NCI-H2196 (cell line): ENCODE data around the gene TMEM125.

Experiments used
- DNase-seq: peaks from one replicate; lab custom pipeline; 2025; ENCODE audit not compliant: unreplicated experiment; lab: John Stamatoyannopoulos, UW

Gene TMEM125

GRCh38 chr1:43246466-43247213 is 23.1 kb upstream of the TMEM125 start:
- DNase-seq, result no peak

GRCh38 chr1:43247256-43247921 is 22.4 kb upstream of the TMEM125 start:
- no peak for DNase-seq

- no peak for DNase-seq
Observed at GRCh38 chr1:43250351-43250761, 19.4 kb upstream of the TMEM125 start.

- DNase-seq, result no peak
Observed at GRCh38 chr1:43251024-43251423, 18.8 kb upstream of the TMEM125 start.

GRCh38 chr1:43252225-43252624 is 17.6 kb upstream of the TMEM125 start:
- no peak for DNase-seq

- no peak for DNase-seq
Observed at GRCh38 chr1:43253173-43253572, 16.6 kb upstream of the TMEM125 start.

- DNase-seq, result no peak
Observed at GRCh38 chr1:43253876-43254275, 15.9 kb upstream of the TMEM125 start.

- no peak for DNase-seq
Observed at GRCh38 chr1:43255438-43256210, 14.2 kb upstream of the TMEM125 start.

GRCh38 chr1:43256675-43257570 is 12.9 kb upstream of the TMEM125 start:
- peak; percentile 64 for DNase-seq

DNA sequence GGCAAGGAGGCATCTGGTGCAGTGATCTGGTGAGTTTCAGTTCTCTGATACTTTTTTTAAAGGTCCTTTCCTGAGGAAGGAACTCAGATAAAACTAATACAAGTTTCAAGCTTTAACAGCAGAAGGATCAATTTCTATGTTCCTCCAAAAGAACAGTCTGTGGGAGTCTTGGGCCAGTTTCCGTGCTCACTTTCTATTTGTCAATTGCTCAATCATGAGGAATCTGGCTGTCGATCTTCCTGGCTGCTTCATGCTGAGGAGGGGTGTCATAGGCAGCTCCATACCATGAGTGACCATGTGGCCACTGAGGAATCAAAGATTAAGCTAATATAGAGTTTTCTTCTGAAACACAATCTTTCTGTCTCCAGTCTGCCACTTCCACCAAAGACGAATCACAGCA is 11.4 kb upstream of the TMEM125 start:
- no peak for DNase-seq

- no peak for DNase-seq
Observed at GRCh38 chr1:43265431-43265830, 4.4 kb upstream of the TMEM125 start.

- DNase-seq, result no peak
Observed at GRCh38 chr1:43266881-43267280, 2.9 kb upstream of the TMEM125 start.

- no peak for DNase-seq
Observed at GRCh38 chr1:43267291-43267805, 2.4 kb upstream of the TMEM125 start.

DNA sequence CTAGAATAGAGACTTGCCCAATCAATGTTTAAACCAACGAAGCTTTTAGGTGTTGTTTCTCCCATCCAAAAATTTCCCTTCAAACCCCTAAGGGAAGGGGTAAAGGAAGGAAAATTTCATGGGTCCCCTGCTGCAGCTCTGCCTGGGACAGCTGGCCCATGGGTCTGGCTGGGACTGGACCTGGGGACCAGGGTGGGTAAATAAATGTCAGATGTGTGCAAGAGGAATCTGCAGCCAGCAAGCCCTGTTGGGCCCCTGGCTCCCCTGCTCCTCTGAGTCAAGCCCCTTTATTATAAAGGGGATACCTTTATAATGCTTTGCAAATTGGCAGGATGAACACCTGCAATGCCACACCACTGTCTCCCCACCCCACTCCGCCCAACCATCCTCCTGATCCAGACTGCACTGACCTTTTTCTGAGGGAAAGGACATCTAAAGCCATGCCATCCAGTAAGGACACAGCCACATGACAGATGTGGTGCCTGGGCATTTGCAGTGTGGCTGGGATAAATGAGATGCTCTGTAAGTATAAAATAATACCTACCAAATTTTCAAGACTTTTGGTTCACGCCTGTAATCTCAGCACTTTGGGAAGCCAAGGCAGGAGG is 1.9 kb upstream of the TMEM125 start:
- DNase-seq, result no peak

- DNase-seq, result peak; percentile 20
Observed at GRCh38 chr1:43270421-43271095, 775 bp downstream of the TMEM125 start.

DNA sequence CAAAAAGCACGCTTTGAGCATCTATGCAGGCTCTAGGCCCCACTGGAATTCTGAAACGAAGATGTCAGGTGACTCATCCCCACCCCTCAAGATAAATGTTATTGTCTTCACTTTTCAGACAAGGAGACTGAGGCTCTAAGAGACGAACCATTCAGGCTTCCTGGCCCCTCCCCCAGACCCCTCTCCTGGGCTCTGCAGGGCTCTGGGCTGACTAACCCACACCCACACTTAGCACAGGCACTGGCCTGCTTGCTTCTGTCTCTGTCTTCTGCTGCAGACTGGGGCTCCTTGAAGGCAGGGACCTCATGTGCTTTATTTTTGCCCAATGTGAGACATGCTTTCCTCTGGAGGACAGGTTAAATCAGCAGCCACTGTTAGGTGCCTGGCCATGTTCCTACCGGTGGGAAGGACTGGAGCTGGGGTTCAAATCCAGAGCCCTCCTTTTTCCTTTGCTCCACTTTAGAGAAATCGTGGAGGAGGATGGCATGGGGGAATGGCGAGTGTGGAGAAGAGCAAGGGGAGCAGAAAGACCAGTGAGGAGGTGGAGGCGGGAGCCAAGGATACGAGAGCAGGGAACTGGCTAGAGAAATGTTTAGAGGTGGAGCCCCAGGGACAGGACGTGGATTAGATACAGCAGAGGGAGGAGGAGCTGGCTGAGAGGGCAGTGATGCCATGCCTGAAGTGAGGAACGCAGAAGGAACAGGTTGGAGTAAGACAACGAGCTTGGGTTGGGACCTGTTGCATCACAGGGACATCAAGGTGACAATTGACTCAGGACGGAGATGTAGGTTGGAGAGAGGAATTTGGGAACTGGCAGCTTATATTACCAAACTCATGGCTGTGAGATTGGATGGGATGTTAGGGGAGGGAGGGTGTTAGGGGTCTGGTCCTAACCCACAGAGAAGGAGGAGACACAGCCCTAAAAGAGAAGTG is 1.7 kb downstream of the TMEM125 start:
- no peak for DNase-seq

GRCh38 chr1:43272161-43272560 is 2.4 kb downstream of the TMEM125 start:
- DNase-seq, result no peak
